Lower lobe of right lung (tissue), 2 donors: ENCODE results near the gene CYP4F3. TPM values are rescaled to one million over a fixed set of nuclear protein-coding genes. Genes with fewer than 3 reads are reported as not detected.

ENCODE experiments used
- ATAC-seq, 2 donors: fragments of 200-7000 bp; cut with Tn5 transposase; one replicate each; pipeline ENCODE4 v1.9.1; 2020 to 2022; ENCODE audit warnings: mild to moderate bottlenecking in 2 of 2, moderate library complexity in 2 of 2
- DNase-seq: peaks from one replicate; pipeline ENCODE4 v3.0.0-alpha.2; 2020
- H3K27ac ChIP-seq: fragments of 200-600 bp; one replicate; pipeline ENCODE4 v1.8.0; 2022
- H3K27me3 ChIP-seq: fragments of 200-600 bp; one replicate; pipeline ENCODE4 v1.8.0; 2022; ENCODE audit warnings: low read depth
- H3K36me3 ChIP-seq: fragments of 200-600 bp; one replicate; pipeline ENCODE4 v1.8.0; 2022; ENCODE audit warnings: mild to moderate bottlenecking
- H3K4me1 ChIP-seq: fragments of 200-600 bp; one replicate; pipeline ENCODE4 v1.8.0; 2022
- H3K4me3 ChIP-seq: fragments of 200-600 bp; one replicate; pipeline ENCODE4 v1.8.0; 2022; ENCODE audit warnings: mild to moderate bottlenecking
- H3K9me3 ChIP-seq: fragments of 200-600 bp; one replicate; pipeline ENCODE4 v1.8.0; 2022
- intact Hi-C: fragments of 100-400 bp; cut with DNase I; formaldehyde crosslinking; loops from one replicate; pipeline ENCODE4 v1.11.0; 2022
- total RNA-seq: library from RNA; stranded (reverse); fragmentation: NEBNext Ultra II Directional; extraction: Animal tissue kit (Norgen Biotek cat#: 25700); gene quantifications from one replicate; pipeline ENCODE4 v1.2.1, GENCODE V29; 2021
- TF ChIP-seq, protein P1 (sequence below): fragments of 200-600 bp; IDR thresholded peaks from one replicate; pipeline ENCODE4 v1.8.0; 2022; ENCODE audit warnings: antibody characterized with exemption, mild to moderate bottlenecking
- donor health status: DM: no; HTN: yes; CAD: no; lungs with severe emphysema.

The CYP4F3 gene
- total RNA-seq, 1 donor from 2014 or later, result 2.8 TPM

DNA sequence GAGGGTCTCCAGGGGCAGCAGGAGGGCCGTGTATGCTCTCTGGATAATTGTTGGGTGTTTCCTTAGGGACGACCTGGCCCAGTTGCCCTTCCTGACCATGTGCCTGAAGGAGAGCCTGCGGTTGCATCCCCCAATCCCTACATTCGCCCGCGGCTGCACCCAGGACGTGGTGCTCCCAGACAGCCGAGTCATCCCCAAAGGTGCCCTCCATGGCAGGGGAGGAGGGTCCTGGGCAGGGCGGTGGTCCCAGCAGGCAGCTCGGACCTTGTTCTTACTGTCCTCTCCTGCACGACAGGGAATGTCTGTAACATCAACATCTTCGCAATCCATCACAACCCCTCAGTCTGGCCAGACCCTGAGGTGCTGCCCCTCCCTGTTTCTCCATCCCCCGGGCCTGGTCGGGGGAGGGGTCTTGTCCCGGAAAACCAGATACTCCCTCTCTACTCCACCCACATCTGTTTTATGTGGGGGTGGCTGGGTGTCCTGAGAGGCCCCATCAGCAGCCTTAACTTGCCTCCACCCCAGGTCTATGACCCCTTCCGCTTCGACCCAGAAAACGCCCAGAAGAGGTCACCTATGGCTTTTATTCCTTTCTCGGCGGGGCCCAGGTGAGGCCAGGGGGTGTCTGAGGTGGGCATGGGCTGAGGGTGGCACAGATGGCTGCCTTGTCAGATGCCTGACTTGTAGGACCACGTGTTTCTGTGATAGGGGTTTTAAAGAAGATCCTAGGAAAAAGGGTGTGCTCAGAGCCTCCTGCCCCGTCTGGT lies 12.3 kb upstream of the CYP4F3 start:
- TF ChIP-seq, protein P1, sequence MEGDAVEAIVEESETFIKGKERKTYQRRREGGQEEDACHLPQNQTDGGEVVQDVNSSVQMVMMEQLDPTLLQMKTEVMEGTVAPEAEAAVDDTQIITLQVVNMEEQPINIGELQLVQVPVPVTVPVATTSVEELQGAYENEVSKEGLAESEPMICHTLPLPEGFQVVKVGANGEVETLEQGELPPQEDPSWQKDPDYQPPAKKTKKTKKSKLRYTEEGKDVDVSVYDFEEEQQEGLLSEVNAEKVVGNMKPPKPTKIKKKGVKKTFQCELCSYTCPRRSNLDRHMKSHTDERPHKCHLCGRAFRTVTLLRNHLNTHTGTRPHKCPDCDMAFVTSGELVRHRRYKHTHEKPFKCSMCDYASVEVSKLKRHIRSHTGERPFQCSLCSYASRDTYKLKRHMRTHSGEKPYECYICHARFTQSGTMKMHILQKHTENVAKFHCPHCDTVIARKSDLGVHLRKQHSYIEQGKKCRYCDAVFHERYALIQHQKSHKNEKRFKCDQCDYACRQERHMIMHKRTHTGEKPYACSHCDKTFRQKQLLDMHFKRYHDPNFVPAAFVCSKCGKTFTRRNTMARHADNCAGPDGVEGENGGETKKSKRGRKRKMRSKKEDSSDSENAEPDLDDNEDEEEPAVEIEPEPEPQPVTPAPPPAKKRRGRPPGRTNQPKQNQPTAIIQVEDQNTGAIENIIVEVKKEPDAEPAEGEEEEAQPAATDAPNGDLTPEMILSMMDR, result no peak
- intact Hi-C loops, result no loop called here
- no peaks in the 10 kb centered on the region for H3K4me1 ChIP-seq
- ATAC-seq (no peak), DNase-seq (no peak)
- H3K9me3 ChIP-seq, result no peaks in the 10 kb centered on the region
- H3K27me3 ChIP-seq, result peaks cover 25% of the 10 kb centered on the region
- no peaks in the 10 kb centered on the region for H3K36me3 ChIP-seq
- no peak overlapping the region for H3K4me3 ChIP-seq
- no peak overlapping the region for H3K27ac ChIP-seq

GRCh38 chr19:15629003-15629880 lies 11.5 kb upstream of the CYP4F3 start:
- TF ChIP-seq, protein P1, result peak; percentile 96
- DNase-seq, result peak; percentile 87
- no peaks in the 10 kb centered on the region for H3K4me1 ChIP-seq
- no peaks in the 10 kb centered on the region for H3K9me3 ChIP-seq
- H3K36me3 ChIP-seq, result no peaks in the 10 kb centered on the region
- intact Hi-C loops, result no loop called here
- no peak overlapping the region for H3K4me3 ChIP-seq
- no peak overlapping the region for H3K27ac ChIP-seq
- ATAC-seq, result peak; percentile 92 to 95
- peaks cover 18% of the 10 kb centered on the region for H3K27me3 ChIP-seq

DNA sequence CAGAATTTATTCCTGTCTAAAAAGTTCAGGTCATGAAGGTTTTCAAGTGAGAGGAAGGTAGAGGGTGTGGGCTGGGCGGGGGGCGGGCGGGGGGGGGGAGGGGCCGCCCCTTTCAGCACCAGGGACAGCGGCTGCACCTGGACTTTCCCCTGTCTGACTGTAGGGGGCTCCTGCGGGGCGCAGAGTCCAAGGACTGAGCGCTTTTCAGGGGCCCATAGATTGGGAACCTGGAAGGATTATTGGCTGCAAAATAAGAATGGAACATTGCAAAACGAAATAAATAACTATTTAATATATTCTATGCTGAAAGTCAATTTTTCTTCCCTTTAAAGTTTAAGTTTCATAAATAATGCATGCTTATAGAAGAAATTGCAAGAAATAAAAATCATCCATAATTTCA lies 8.9 kb upstream of the CYP4F3 start:
- intact Hi-C loops, result no loop called here
- ATAC-seq, result no peak

DNA sequence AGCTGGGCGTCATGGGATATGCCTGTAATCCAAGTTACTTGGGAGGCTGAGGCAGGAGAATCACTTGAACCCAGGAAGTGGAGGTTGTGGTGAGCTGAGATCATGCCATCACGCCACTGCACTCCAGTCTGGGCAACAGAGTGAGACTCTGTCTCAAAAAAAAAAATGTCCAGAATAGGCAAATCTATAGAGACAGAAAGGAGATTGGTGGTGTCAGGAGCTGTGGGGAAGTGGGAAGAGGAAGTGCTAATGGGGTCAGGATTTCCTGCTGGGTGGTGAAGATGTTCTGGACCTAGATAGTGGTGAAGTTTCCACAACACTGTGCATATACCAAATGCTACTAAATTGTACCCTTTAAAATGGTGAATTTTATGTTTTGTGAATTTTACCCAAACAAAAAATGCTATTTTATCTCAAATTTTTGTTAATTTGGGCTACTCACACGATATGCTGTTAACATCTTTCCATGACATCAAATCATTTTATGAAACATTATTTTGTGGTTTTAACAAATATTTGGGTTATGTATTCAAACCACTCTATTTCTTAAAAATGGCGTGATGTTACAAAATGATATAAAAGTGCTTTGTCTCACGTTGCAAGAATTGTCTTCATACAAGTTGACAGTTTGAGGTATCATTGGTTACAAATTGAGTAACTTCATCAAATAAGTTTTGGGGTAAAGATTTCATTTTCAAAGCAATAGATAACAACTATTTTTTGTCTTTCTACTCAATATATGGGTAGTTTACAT lies 7.4 kb upstream of the CYP4F3 start:
- Histone ChIP-seq H3K9me3 (no peaks in the 10 kb centered on the region), H3K4me1 (no peaks in the 10 kb centered on the region), H3K36me3 (no peaks in the 10 kb centered on the region), H3K27ac (no peak overlapping the region), H3K27me3 (peaks cover 19% of the 10 kb centered on the region), H3K4me3 (no peak overlapping the region)
- TF ChIP-seq, protein P1, result no peak
- peak; percentile 22 to 44 for ATAC-seq
- DNase-seq, result no peak
- intact Hi-C loops, result no loop called here

More for the DNA sequence above, 8.9 kb upstream of the CYP4F3 start:
- Histone ChIP-seq H3K27ac (no peak overlapping the region), H3K27me3 (peaks cover 17% of the 10 kb centered on the region), H3K36me3 (no peaks in the 10 kb centered on the region), H3K4me3 (no peak overlapping the region), H3K9me3 (no peaks in the 10 kb centered on the region), H3K4me1 (no peaks in the 10 kb centered on the region)
- TF ChIP-seq, protein P1, result peak; percentile 43
- DNase-seq, result no peak

- Histone ChIP-seq H3K9me3 (no peaks in the 10 kb centered on the region), H3K36me3 (no peaks in the 10 kb centered on the region), H3K4me3 (no peak overlapping the region), H3K27me3 (peaks cover 10% of the 10 kb centered on the region), H3K4me1 (no peaks in the 10 kb centered on the region), H3K27ac (no peak overlapping the region)
- intact Hi-C loops, result no loop called here
- ATAC-seq (no peak), DNase-seq (no peak)
- TF ChIP-seq, protein P1, result no peak
Observed at GRCh38 chr19:15634105-15634504, 6.6 kb upstream of the CYP4F3 start.
